Measurements from ENCODE around the gene ACAD9.
A peak's percentile ranks its signal among the peaks of the same experiment; 100 is the strongest.
"Not testable (repeated sequence)": the region's sequence is repeated elsewhere in the genome, so short reads cannot be mapped to it uniquely, and the experiment has no call there.

Gene ACAD9

DNA sequence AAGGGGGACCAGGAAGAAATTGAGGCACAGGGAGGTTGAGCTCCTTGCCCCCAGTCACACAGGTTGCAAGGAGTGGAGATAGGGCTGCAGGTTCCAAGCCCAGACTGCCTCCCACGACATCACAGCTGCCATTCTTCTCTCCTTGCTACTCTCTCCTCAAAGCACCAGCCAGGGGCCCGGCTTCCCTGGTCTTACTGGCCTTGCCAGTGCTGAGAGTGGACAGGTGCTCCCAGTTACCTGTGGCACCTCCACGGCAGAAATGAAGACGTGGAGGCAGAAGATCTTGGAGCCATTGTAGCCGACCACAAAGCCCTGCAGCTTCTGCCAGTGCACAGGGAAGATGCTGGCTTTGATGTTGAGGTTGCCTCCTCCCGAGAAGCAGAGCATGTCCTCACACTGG lies 17.9 kb upstream of the ACAD9 start:
- TF ChIP-seq, protein P1, sequence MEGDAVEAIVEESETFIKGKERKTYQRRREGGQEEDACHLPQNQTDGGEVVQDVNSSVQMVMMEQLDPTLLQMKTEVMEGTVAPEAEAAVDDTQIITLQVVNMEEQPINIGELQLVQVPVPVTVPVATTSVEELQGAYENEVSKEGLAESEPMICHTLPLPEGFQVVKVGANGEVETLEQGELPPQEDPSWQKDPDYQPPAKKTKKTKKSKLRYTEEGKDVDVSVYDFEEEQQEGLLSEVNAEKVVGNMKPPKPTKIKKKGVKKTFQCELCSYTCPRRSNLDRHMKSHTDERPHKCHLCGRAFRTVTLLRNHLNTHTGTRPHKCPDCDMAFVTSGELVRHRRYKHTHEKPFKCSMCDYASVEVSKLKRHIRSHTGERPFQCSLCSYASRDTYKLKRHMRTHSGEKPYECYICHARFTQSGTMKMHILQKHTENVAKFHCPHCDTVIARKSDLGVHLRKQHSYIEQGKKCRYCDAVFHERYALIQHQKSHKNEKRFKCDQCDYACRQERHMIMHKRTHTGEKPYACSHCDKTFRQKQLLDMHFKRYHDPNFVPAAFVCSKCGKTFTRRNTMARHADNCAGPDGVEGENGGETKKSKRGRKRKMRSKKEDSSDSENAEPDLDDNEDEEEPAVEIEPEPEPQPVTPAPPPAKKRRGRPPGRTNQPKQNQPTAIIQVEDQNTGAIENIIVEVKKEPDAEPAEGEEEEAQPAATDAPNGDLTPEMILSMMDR (IDR thresholded peaks at IDR 0.05; ENCODE audit: extremely low read depth, insufficient read depth, missing control alignments) = no peak
- DNase-seq (ENCODE audit: low spot score) = no peak
- in situ Hi-C loops (cut with MboI; ENCODE audit: low pct_unique_long_range_greater_than_20kb, low sequenced_read_pairs, unreplicated experiment) = no loop called here

DNA sequence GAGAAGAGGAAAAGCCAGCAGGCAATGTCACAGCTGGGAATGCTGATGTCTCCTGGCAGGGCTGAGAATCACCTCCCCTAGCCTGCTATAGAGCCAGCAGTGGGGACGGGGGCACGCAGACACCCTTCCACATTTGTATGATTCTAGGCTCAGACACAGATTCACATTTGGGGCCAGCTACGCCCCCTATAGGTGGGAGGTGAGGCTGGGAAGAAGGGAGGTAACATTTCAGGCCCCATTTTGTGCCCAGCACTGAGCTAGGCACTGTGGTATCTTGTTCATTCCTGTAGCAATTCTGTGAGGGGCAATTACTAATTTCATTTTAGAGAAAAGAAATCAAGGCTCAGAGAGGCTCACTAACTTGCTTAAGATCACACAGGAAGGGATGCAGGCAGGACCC lies 15.9 kb upstream of the ACAD9 start:
- DNase-seq (ENCODE audit: low spot score) = no peak
- in situ Hi-C loops (cut with MboI; ENCODE audit: low pct_unique_long_range_greater_than_20kb, low sequenced_read_pairs, unreplicated experiment) = no loop called here

DNA sequence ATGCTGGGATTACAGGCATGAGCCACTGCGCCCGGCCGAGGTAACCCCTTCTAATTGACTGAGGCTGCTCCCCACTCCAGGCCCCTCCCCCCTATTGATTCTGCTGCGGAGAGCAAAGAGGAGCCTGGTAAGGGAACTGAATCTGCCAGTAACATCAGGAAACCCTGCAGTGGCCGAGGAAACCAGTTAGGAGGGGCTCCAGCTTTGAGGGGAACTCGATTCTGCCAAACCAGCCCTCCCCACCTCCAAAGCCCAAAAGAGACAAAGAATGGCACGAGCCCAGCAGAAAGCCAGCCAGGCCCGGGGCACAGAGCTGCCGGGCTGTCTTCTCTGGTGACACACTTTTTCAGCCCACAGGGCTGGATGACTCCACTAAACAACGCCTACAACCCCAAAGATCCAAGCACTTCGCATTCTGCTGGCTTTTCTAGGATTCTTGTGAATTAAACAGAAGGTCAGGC lies 15.0 kb upstream of the ACAD9 start:
- DNase-seq (ENCODE audit: low spot score) = no peak
- TF ChIP-seq, protein P1 (IDR thresholded peaks at IDR 0.05; ENCODE audit: extremely low read depth, insufficient read depth, missing control alignments) = no peak
- in situ Hi-C loops (cut with MboI; ENCODE audit: low pct_unique_long_range_greater_than_20kb, low sequenced_read_pairs, unreplicated experiment) = no loop called here

More for the DNA sequence above, 15.9 kb upstream of the ACAD9 start:
- TF ChIP-seq, protein P1 (IDR thresholded peaks at IDR 0.05; ENCODE audit: extremely low read depth, insufficient read depth, missing control alignments) = peak; percentile 40

GRCh38 chr3:128864849-128865804 lies 14.3 kb upstream of the ACAD9 start:
- in situ Hi-C loops (cut with MboI; ENCODE audit: low pct_unique_long_range_greater_than_20kb, low sequenced_read_pairs, unreplicated experiment); DNase-seq (ENCODE audit: low spot score): not testable (repeated sequence)

- TF ChIP-seq, protein P1 (IDR thresholded peaks at IDR 0.05; ENCODE audit: extremely low read depth, insufficient read depth, missing control alignments) = no peak
- in situ Hi-C loops (cut with MboI; ENCODE audit: low pct_unique_long_range_greater_than_20kb, low sequenced_read_pairs, unreplicated experiment) = no loop called here
- no peak for DNase-seq (ENCODE audit: low spot score)
These were observed 12.0 kb upstream of the ACAD9 start for GRCh38 chr3:128867200-128868125.

DNA sequence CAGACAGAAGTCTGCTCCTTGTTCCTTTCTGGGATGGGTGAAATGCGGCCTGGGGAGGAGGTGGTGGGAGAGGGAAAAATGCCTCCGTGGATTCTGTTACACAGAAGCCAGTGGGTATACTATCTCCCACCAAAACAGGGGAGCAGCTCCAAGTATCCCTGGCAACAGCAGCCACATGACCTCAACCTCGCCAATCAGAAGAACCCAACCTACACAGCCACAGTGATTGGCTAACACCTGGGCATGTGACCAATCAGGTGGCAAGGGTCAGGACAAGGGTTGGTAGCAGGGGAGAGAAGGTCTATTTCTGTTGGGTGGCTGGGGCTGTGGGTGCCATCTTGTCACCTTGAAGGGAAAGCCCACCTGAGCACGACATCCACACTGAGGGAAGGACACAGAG lies 9.1 kb upstream of the ACAD9 start:
- in situ Hi-C loops (cut with MboI; ENCODE audit: low pct_unique_long_range_greater_than_20kb, low sequenced_read_pairs, unreplicated experiment) = no loop called here
- DNase-seq (ENCODE audit: low spot score) = no peak

More for the DNA sequence above, 9.1 kb upstream of the ACAD9 start:
- TF ChIP-seq, protein P1 (IDR thresholded peaks at IDR 0.05; ENCODE audit: extremely low read depth, insufficient read depth, missing control alignments) = no peak

Data from GM13977 (cell line).